Measurements from ENCODE around the gene NFATC3. TPM values are rescaled to one million over a fixed set of nuclear protein-coding genes. Genes with fewer than 3 reads are reported as not detected.

Gene NFATC3
- total RNA-seq, 4 donors from 2014 or later = 39.5 to 54.5 (median 45.6) TPM

DNA sequence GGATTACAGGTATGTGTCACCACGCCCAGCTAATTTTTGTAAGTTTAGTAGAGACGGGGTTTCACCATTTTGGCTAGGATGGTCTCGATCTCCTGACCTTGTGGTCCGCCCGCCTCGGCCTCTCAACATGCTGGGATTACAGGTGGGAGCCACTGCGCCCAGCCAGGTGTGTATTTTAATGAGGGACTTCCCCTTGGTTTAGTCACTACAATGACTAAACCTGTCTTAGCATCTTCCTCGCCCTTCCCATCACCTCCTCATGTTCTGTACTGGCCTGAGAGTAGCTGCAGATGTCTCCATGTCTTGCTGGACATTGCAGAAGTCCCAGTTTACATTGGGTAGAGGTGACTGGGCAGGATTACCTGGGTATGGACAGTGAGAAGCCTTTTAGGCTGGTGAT, 188.7 kb downstream of the NFATC3 start:
- DNase-seq (ENCODE audit: low spot score) (no peak), ATAC-seq (ENCODE audit: low FRiP score) (no peak)
- TF ChIP-seq, protein P1, sequence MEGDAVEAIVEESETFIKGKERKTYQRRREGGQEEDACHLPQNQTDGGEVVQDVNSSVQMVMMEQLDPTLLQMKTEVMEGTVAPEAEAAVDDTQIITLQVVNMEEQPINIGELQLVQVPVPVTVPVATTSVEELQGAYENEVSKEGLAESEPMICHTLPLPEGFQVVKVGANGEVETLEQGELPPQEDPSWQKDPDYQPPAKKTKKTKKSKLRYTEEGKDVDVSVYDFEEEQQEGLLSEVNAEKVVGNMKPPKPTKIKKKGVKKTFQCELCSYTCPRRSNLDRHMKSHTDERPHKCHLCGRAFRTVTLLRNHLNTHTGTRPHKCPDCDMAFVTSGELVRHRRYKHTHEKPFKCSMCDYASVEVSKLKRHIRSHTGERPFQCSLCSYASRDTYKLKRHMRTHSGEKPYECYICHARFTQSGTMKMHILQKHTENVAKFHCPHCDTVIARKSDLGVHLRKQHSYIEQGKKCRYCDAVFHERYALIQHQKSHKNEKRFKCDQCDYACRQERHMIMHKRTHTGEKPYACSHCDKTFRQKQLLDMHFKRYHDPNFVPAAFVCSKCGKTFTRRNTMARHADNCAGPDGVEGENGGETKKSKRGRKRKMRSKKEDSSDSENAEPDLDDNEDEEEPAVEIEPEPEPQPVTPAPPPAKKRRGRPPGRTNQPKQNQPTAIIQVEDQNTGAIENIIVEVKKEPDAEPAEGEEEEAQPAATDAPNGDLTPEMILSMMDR (IDR thresholded peaks at IDR 0.05) = no peak

DNA sequence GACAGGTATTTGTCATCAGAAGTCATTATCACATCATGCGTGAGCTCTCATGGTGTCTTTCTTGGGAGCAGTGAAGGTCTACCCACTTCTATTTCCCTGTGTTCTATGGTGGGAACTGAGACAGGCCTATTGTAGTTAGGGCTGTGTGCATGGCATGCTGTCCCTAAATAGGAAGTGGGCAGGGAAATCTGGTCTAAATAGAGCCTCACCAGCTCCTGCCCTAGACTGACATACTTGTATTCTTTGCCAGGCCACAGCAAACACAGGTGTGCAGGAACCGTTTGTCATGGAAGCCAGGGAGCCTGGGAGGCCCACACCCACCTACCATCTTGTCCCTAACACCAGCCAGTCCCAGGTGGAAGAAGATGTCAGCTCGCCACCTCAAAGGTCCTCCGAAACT, 189.3 kb downstream of the NFATC3 start:
- TF ChIP-seq, protein P1 (IDR thresholded peaks at IDR 0.05) = no peak
- ATAC-seq (ENCODE audit: low FRiP score) (no peak), DNase-seq (ENCODE audit: low spot score) (no peak)

DNA sequence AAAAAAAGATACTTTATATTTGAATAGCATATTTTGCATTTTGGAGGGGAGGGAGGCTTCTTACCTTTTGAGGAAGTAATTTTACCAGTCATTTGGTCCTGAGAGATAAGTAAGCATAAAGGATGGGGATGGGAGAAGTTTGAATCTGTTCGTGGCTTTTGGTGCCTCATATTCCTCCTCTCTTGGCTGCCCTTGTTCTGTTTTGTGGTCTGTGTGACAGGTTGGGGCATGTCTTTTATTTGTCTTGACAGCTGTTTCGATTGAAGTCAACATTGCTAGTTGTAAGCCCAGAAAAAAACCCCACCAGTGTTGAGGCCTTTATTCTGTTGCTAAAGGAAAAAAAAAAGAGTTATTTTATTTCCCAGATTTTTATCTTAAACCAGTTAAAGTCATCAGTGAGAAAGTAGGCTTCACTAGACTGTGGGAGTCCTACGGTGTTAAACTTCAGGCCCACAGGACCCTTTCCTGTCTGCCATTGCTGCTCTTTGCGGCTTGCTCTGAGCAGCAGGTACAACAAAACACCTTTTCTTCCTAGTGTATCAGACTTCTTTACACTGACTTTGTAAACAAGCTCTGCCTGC, 190.5 kb downstream of the NFATC3 start:
- TF ChIP-seq, protein P1 (IDR thresholded peaks at IDR 0.05) = no peak
- DNase-seq (ENCODE audit: low spot score) (no peak), ATAC-seq (ENCODE audit: low FRiP score) (no peak)

DNA sequence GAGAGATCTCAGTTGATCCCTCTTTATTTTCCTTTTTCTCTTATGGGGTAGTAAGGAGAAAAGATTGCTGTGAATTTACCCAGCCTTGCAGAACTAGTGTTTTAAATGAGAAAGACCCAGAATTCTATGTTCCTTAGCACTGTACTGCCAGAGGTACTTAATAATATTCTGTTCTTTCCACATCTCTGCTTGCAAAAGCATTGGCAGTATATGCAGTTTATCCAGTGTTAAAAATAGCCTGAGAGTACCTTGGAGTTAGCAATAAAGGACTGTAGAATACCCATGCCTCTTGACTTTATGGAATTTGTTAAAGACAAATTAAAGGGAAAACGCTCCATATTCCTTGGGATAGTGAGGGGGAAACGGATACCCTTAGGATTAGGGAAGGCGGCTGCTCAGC, 191.1 kb downstream of the NFATC3 start:
- no peak for DNase-seq (ENCODE audit: low spot score)
- TF ChIP-seq, protein P1 (IDR thresholded peaks at IDR 0.05) = no peak
- ATAC-seq (ENCODE audit: low FRiP score) = peak; percentile 23

Small RNA genes within 50 kb of the gene (small RNA-seq; reads per million reads assigned to genes)
- gene RF00019 = not detected
- not detected for gene RF00554

Other genes with a start within 250 kb of the NFATC3 start
- gene THAP11, start 243.1 kb upstream of the NFATC3 start, total RNA-seq = 10 to 100 TPM; 37.4 to 61.6 (median 48.3) TPM
- gene NUTF2, start 238.4 kb upstream of the NFATC3 start, total RNA-seq = 100 to 1,000 TPM in 2 of 4 donors, 10 to 100 TPM in 2; 79.0 to 150 (median 110) TPM
- gene CENPT, start 237.7 kb upstream of the NFATC3 start, total RNA-seq = 100 to 1,000 TPM in 1 of 4 donors, 10 to 100 TPM in 3; 22.9 to 135 (median 37.8) TPM
- gene EDC4, start 212.3 kb upstream of the NFATC3 start, total RNA-seq = 10 to 100 TPM; 27.3 to 92.2 (median 43.0) TPM
- gene NRN1L, start 200.5 kb upstream of the NFATC3 start, total RNA-seq = 1 to 10 TPM in 2 of 4 donors, not detected in 2; 3.0 to 5.5 TPM
- gene PSKH1, start 192.1 kb upstream of the NFATC3 start, total RNA-seq = 10 to 100 TPM; 16.1 to 24.6 (median 19.9) TPM
- gene CTRL, start 153.5 kb upstream of the NFATC3 start, total RNA-seq = 1 to 10 TPM in 3 of 4 donors, under 1 TPM in 1; 0.65 to 5.0 (median 2.3) TPM
- 10 to 100 TPM; 29.9 to 53.0 (median 45.3) TPM for gene PSMB10, start 148.5 kb upstream of the NFATC3 start, total RNA-seq
- gene LCAT, start 141.2 kb upstream of the NFATC3 start, total RNA-seq = 10 to 100 TPM in 3 of 4 donors, 1 to 10 TPM in 1; 7.7 to 52.2 (median 13.0) TPM
- gene SLC12A4, start 116.7 kb upstream of the NFATC3 start, total RNA-seq = 10 to 100 TPM; 39.4 to 92.2 (median 70.8) TPM
- under 1 TPM in 2 of 4 donors, not detected in 2; 0.24 to 0.63 TPM for gene DPEP3, start 104.9 kb upstream of the NFATC3 start, total RNA-seq
- gene DPEP2, start 85.9 kb upstream of the NFATC3 start, total RNA-seq = 1 to 10 TPM; 4.0 to 8.7 (median 4.8) TPM
- gene DPEP2NB, start 69.5 kb upstream of the NFATC3 start, total RNA-seq = not detected
- gene DDX28, start 62.1 kb upstream of the NFATC3 start, total RNA-seq = 10 to 100 TPM in 1 of 4 donors, 1 to 10 TPM in 3; 6.4 to 13.5 (median 6.8) TPM
- gene DUS2, start 62.1 kb upstream of the NFATC3 start, total RNA-seq = 10 to 100 TPM in 2 of 4 donors, 1 to 10 TPM in 2; 6.7 to 17.9 (median 10.2) TPM
- 1 to 10 TPM in 3 of 4 donors, not detected in 1; 1.9 to 6.5 (median 4.2) TPM for gene ESRP2, start 150.8 kb downstream of the NFATC3 start, total RNA-seq
- gene PLA2G15, start 160.0 kb downstream of the NFATC3 start, total RNA-seq = 10 to 100 TPM; 24.0 to 42.9 (median 31.1) TPM
- 100 to 1,000 TPM; 129 to 181 (median 147) TPM for gene SLC7A6, start 179.2 kb downstream of the NFATC3 start, total RNA-seq
- 10 to 100 TPM in 3 of 4 donors, 1 to 10 TPM in 1; 7.2 to 19.7 (median 14.7) TPM for gene SLC7A6OS, start 225.6 kb downstream of the NFATC3 start, total RNA-seq
- gene PRMT7, start 225.6 kb downstream of the NFATC3 start, total RNA-seq = 10 to 100 TPM; 22.3 to 56.7 (median 35.8) TPM

Data from omental fat pad (tissue), 4 donors.